K562 (cell line): ENCODE data around the gene SAMD8. TPM values are rescaled to one million over a fixed set of nuclear protein-coding genes. Genes with fewer than 3 reads are reported as not detected.

Source experiments
- ATAC-seq: fragments of 200-7000 bp; cut with Tn5 transposase; 3 replicates; pipeline ENCODE4 v1.9.1; 2020; ENCODE audit warnings: moderate library complexity
- BruUV-seq: library from RNA; stranded (reverse); fragments of 400-500 nt; replicated peaks from 2 replicates; lab custom pipeline; 2021; lab: Mats Ljungman, UMichigan
- CTCF ChIA-PET: fragments of 300-600 bp; formaldehyde crosslinking; extraction: SDS; loops from one replicate; lab custom pipeline; 2021; ENCODE audit warnings: low intra/inter-chr PET ratio; lab: Yijun Ruan, JAX
- POLR2A ChIA-PET: fragments of 300-600, 350-650 bp; sonication (Branson Sonifier 250); formaldehyde crosslinking; extraction: SDS; loops from one replicate; lab custom pipeline; 2021; ENCODE audit warnings: antibody characterized with exemption, inconsistent platforms; lab: Yijun Ruan, JAX
- DNase-seq, 4 experiments: peaks; one replicate each; pipeline versions ENCODE4 v3.0.0 to v3.0.0-alpha.2; 2011 to 2018; ENCODE audit warnings: low spot score in 3 of 4, mixed read lengths in 3 of 4; ENCODE audit errors: extremely low read depth in 1 of 4
- FAIRE-seq: peaks from 2 replicates; lab custom pipeline; 2011; peaks lifted over from hg19 to GRCh38; lab: Jason Lieb, UNC
- H2AFZ ChIP-seq: 2 replicates; pipeline ENCODE4 v1.6.0; 2011; ENCODE audit warnings: low read depth, low read length, control low read depth, inconsistent platforms
- H3K27ac ChIP-seq: fragments of 200-600 bp; 3 replicates; pipeline ENCODE4 v1.8.0; 2011; ENCODE audit warnings: low read depth, mild to moderate bottlenecking, control low read depth, inconsistent platforms, low read length, moderate library complexity, mixed read lengths; ENCODE audit errors: extremely low read depth
- H3K27me3 ChIP-seq, 2 experiments: fragments of 300-600 bp in 1 of 2; 2 replicates in 1 of 2; 3 replicates in 1 of 2; pipeline versions ENCODE4 v1.6.0 to v1.8.0; 2011; ENCODE audit warnings: inconsistent platforms in 2 of 2, low read length in 2 of 2, mild to moderate bottlenecking in 1 of 2, mixed read lengths in 1 of 2, moderate library complexity in 1 of 2; ENCODE audit not compliant: control insufficient read depth in 2 of 2, insufficient read depth in 2 of 2
- H3K36me3 ChIP-seq: fragments of 300-600 bp; 3 replicates; pipeline ENCODE4 v1.8.0; 2011; ENCODE audit warnings: mild to moderate bottlenecking, low read length, inconsistent platforms; ENCODE audit not compliant: control insufficient read depth, insufficient read depth
- H3K4me1 ChIP-seq, 2 experiments: fragments of 200-600 bp in 1 of 2; replicated peaks in 1 of 2; 2 replicates in 1 of 2; 3 replicates in 1 of 2; pipeline versions ENCODE4 v1.5.1 to v1.8.0; 2011; ENCODE audit warnings: inconsistent platforms in 2 of 2, low read length in 2 of 2, mild to moderate bottlenecking in 1 of 2, mixed read lengths in 1 of 2, moderate library complexity in 1 of 2; ENCODE audit not compliant: control insufficient read depth in 2 of 2, insufficient read depth in 2 of 2
- H3K4me2 ChIP-seq: 2 replicates; pipeline ENCODE4 v1.6.1; 2011; ENCODE audit warnings: low read length, control low read depth, inconsistent platforms, mixed read lengths; ENCODE audit not compliant: insufficient read depth
- H3K4me3 ChIP-seq: fragments of 200-600 bp; sonication (generic), shearing (Covaris generic); 2 replicates; pipeline ENCODE4 v1.5.1; 2016; ENCODE audit warnings: control low read depth, inconsistent platforms
- H3K79me2 ChIP-seq: fragments of 200-600 bp; 3 replicates; pipeline ENCODE4 v1.8.0; 2011; ENCODE audit warnings: low read length, inconsistent platforms; ENCODE audit not compliant: control insufficient read depth, insufficient read depth
- H3K9ac ChIP-seq, 2 experiments: 2 replicates each; pipeline versions ENCODE4 v1.6.0 to v1.6.1; 2011; ENCODE audit warnings: low read depth in 2 of 2, low read length in 2 of 2, control low read depth in 1 of 2, inconsistent platforms in 1 of 2, mild to moderate bottlenecking in 1 of 2, mixed read lengths in 1 of 2; ENCODE audit not compliant: insufficient read depth in 1 of 2
- H3K9me1 ChIP-seq: one replicate; pipeline ENCODE4 v1.6.0; 2011; ENCODE audit warnings: inconsistent platforms, mild to moderate bottlenecking, low read length, moderate library complexity; ENCODE audit not compliant: control insufficient read depth, insufficient read depth
- H3K9me3 ChIP-seq: replicated peaks from 2 replicates; pipeline ENCODE4 v1.5.1; 2011; ENCODE audit warnings: low read depth, low read length, inconsistent platforms; ENCODE audit not compliant: control insufficient read depth, insufficient read depth
- H4K20me1 ChIP-seq: replicated peaks from 2 replicates; pipeline ENCODE4 v1.6.1; 2011; ENCODE audit warnings: low read length, inconsistent platforms, mixed read lengths; ENCODE audit not compliant: control insufficient read depth, insufficient read depth
- ATF4 ChIP-seq: fragments of 450-650 bp; formaldehyde crosslinking; IDR thresholded peaks from 2 replicates; pipeline ENCODE4 v1.4.0; 2022; ENCODE audit warnings: mild to moderate bottlenecking, moderate library complexity
- DDX20 ChIP-seq: fragments of 450-650 bp; IDR thresholded peaks from 2 replicates; pipeline ENCODE4 v1.6.1; 2016; ENCODE audit warnings: missing genetic modification characterization, low read depth, mild to moderate bottlenecking, missing compliant biosample characterization, moderate library complexity
- ETV1 ChIP-seq: fragments of 450-650 bp; conservative IDR thresholded peaks from 2 replicates; pipeline ENCODE4 v1.6.1; 2016; ENCODE audit warnings: missing genetic modification characterization, control low read depth, low read depth, missing compliant biosample characterization
- NFIC ChIP-seq: fragments of 450-650 bp; IDR thresholded peaks from 2 replicates; pipeline ENCODE4 v1.6.1; 2017; ENCODE audit warnings: mild to moderate bottlenecking, inconsistent platforms
- ZNF408 ChIP-seq: fragments of 250-450 bp; sonication (Bioruptor Pico); IDR thresholded peaks from 2 replicates; pipeline ENCODE4 v1.4.0; 2020; ENCODE audit warnings: low read depth, mild to moderate bottlenecking, moderate library complexity
- ZNF445 ChIP-seq: fragments of 250-450 bp; sonication (Bioruptor Pico); IDR thresholded peaks from 2 replicates; pipeline ENCODE4 v1.4.0; 2020; ENCODE audit warnings: low read depth, mild to moderate bottlenecking, moderate library complexity
- ZNF507 ChIP-seq: conservative IDR thresholded peaks from 2 replicates; pipeline ENCODE4 v1.6.1; 2017; ENCODE audit warnings: missing genetic modification characterization, missing compliant biosample characterization
- WGBS: fragments of 100-300 bp; shearing (Covaris generic); methylation state at CpG from one replicate; pipeline ENCODE4 v1.1.6; 2016; ENCODE audit warnings: low coverage, mixed read lengths; ENCODE audit not compliant: insufficient coverage; ENCODE audit errors: missing lambda C conversion rate; 5-methylcytosine and 5-hydroxymethylcytosine counted together
- in situ Hi-C: fragments of 300-500 bp; cut with MboI; formaldehyde crosslinking; loops from 4 replicates; pipeline ENCODE4 v1.15.0; 2018; ENCODE audit warnings: inconsistent platforms, mixed read lengths
- intact Hi-C: fragments of 100-400 bp; cut with micrococcal nuclease; formaldehyde crosslinking; loops from 2 replicates; pipeline ENCODE4 v1.14.2; 2022
- polyA plus RNA-seq, 8 experiments: library from polyadenylated mRNA; depleted of rRNA in 4 of 8; stranded (reverse) in 5 of 8; unstranded in 3 of 8; fragments of >200 nt; fragmentation: Nextera tagmentation in 2 of 8; fragmentation: Illumina TruSeq in 1 of 8; extraction: Ambion mirVana in 2 of 8; extraction: Trizol in 1 of 8; gene quantifications; 2 replicates each; pipeline versions ENCODE4 v1.2.1 to v1.2.3, GENCODE V29; 2011 to 2014; ENCODE audit warnings: inconsistent platforms in 1 of 8, missing spikeins in 1 of 8
- total RNA-seq, 7 experiments: library from RNA; depleted of rRNA in 6 of 7; stranded (reverse); fragments of >200 nt in 6 of 7; fragmentation: Illumina TruSeq in 2 of 7; extraction: Trizol in 2 of 7; gene quantifications; 2 replicates each; pipeline versions ENCODE4 v1.2.1 to v1.2.3, GENCODE V29; 2011 to 2021; ENCODE audit warnings: low replicate concordance in 1 of 7
- TF ChIP-seq, protein P1 (sequence below): sonication (generic); formaldehyde crosslinking; IDR thresholded peaks from 2 replicates; pipeline ENCODE4 v1.8.1; 2023; ENCODE audit warnings: missing genetic modification reagents, mild to moderate bottlenecking, borderline replicate concordance
- TF ChIP-seq, protein P2 (sequence below): sonication (generic); formaldehyde crosslinking; IDR thresholded peaks from 2 replicates; pipeline ENCODE4 v1.8.0; 2022; ENCODE audit warnings: mild to moderate bottlenecking, missing genetic modification reagents

The SAMD8 gene
- total and polyA plus RNA-seq, 9 of the 15 experiments (the other 6 are each of a cell fraction or from before 2014, with no cell fraction given): 2.7 to 16.1 (median 6.2) TPM

DNA sequence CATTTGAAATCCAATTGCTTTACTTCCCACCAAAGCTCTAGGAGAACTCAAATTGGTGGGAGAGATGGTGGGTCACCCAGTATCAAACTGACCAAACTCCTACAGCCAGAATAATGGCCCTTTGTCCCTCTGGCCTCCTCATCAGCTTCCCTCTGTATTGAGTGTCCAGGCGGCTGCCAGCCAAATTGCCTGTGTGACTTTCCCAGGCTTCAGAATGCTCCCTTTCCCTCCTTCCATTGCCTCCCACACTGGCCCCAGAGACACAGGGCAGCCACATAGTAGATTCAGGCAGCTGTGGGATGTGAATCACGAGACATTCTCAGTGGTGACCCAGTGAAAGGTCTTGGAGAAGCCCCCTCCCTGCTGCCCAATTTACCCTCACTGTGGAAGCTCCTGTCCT is 86.5 kb downstream of the SAMD8 start:
- FAIRE-seq: no peak
- Histone ChIP-seq H3K4me2 (no peak overlapping the region), H4K20me1 (no peaks in the 10 kb centered on the region), H3K4me3 (no peak overlapping the region), H3K9ac (peak overlapping the region in 1 of 2 experiments; percentile 62; a peak in 2 of 4 replicates), H3K79me2 (no peaks in the 10 kb centered on the region), H3K4me1 (peaks cover 17 to 21% of the 10 kb centered on the region in 2 experiments; a peak in 4 of 5 replicates), H3K27me3 (no peaks in the 10 kb centered on the region), H3K36me3 (no peaks in the 10 kb centered on the region), H3K9me3 (no peaks in the 10 kb centered on the region), H3K27ac (no peak overlapping the region), H3K9me1 (no peaks in the 10 kb centered on the region), H2AFZ (no peak overlapping the region)
- no peak for TF ChIP-seq ZNF408 (CRISPR knock-in tag)
- no peak for TF ChIP-seq ZNF507 (tag)
- no peak for TF ChIP-seq ZNF445 (CRISPR knock-in tag)
- TF ChIP-seq, protein P1, sequence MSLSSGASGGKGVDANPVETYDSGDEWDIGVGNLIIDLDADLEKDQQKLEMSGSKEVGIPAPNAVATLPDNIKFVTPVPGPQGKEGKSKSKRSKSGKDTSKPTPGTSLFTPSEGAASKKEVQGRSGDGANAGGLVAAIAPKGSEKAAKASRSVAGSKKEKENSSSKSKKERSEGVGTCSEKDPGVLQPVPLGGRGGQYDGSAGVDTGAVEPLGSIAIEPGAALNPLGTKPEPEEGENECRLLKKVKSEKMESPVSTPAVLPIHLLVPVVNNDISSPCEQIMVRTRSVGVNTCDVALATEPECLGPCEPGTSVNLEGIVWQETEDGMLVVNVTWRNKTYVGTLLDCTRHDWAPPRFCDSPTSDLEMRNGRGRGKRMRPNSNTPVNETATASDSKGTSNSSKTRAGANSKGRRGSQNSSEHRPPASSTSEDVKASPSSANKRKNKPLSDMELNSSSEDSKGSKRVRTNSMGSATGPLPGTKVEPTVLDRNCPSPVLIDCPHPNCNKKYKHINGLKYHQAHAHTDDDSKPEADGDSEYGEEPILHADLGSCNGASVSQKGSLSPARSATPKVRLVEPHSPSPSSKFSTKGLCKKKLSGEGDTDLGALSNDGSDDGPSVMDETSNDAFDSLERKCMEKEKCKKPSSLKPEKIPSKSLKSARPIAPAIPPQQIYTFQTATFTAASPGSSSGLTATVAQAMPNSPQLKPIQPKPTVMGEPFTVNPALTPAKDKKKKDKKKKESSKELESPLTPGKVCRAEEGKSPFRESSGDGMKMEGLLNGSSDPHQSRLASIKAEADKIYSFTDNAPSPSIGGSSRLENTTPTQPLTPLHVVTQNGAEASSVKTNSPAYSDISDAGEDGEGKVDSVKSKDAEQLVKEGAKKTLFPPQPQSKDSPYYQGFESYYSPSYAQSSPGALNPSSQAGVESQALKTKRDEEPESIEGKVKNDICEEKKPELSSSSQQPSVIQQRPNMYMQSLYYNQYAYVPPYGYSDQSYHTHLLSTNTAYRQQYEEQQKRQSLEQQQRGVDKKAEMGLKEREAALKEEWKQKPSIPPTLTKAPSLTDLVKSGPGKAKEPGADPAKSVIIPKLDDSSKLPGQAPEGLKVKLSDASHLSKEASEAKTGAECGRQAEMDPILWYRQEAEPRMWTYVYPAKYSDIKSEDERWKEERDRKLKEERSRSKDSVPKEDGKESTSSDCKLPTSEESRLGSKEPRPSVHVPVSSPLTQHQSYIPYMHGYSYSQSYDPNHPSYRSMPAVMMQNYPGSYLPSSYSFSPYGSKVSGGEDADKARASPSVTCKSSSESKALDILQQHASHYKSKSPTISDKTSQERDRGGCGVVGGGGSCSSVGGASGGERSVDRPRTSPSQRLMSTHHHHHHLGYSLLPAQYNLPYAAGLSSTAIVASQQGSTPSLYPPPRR (CRISPR knock-in tag): no peak
- TF ChIP-seq ATF4 (CRISPR knock-in tag): no peak
- TF ChIP-seq DDX20 (tag): no peak
- TF ChIP-seq ETV1 (tag): no peak
- TF ChIP-seq, protein P2, sequence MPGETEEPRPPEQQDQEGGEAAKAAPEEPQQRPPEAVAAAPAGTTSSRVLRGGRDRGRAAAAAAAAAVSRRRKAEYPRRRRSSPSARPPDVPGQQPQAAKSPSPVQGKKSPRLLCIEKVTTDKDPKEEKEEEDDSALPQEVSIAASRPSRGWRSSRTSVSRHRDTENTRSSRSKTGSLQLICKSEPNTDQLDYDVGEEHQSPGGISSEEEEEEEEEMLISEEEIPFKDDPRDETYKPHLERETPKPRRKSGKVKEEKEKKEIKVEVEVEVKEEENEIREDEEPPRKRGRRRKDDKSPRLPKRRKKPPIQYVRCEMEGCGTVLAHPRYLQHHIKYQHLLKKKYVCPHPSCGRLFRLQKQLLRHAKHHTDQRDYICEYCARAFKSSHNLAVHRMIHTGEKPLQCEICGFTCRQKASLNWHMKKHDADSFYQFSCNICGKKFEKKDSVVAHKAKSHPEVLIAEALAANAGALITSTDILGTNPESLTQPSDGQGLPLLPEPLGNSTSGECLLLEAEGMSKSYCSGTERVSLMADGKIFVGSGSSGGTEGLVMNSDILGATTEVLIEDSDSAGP: no peak
- no peak for TF ChIP-seq NFIC
- BruUV-seq: no TSS peak
- no peak for DNase-seq
- intact Hi-C loops (no loop called here), in situ Hi-C loops (no loop called here)
- 55% methylated on average over 2 of the region's 2 CpGs for WGBS
- ChIA-PET POLR2A (interaction anchor here (1.2 to 6.8 kb wide), 5 partner anchors 8 to 34 kb away, joined by 3 to 74 read pairs (median 4); partner anchors contain the start of gene VDAC2), CTCF (no interaction called here)
- no peak for ATAC-seq
